ENCODE measurements around the gene ADRM1.

ADRM1 gene

DNA sequence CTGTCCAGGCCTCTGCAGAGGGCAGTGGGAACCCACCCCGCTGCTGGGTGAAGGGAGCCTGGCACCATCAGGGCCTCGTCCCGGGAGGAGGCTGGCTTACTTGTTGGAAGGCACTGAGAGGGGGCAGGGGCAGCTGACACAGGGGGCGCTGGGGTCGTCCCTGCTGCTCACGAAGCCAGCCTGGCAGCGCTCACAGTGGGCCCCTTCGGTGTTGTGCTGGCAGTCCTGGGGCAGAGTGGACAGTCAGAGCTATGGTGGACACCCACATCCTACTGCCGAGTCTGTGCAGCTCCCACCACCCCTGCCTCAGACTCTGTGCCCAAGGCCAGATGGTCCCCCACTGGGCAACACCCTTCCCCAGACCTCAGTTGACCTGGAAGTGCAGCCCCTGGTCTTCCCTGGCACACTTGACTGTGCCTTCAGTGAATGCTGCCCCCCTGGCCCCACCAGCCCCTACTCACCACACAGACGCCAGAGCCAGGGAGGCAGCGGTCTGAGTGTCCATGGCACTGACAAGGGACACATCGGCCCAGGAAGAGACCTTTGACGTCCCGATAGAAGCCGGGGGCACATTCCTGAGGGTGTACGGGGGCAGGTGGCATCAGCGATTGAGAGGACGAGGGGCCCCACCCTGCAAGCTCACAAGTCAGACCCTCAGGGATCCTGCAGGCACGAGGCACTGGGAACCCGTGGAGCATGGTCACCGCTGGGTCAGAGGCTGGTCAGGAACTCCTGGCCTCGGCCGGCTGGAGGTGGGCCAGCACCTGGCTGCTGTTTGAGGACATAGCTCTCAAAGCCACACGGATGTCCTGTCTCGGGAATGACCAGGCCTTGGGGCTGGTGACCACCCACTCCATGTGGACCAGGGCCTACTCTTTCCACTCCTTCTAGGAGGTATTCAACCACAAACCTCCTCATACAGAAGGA lies 21.4 kb downstream of the ADRM1 start:
- peaks cover 10% of the 10 kb centered on the region for H3K4me1 Mint-ChIP-seq
- ATAC-seq (ENCODE audit: low read depth), result no peak
- H3K36me3 Mint-ChIP-seq, result peaks cover 26% of the 10 kb centered on the region
- H3K27me3 Mint-ChIP-seq, result no peaks in the 10 kb centered on the region
- no peak overlapping the region for H3K27ac Mint-ChIP-seq
- H3K9me3 Mint-ChIP-seq, result peaks cover 1% of the 10 kb centered on the region
- no peak overlapping the region for H3K4me3 Mint-ChIP-seq
- DNase-seq (ENCODE audit: low spot score in 2 of 2), result no peak

GRCh38 chr20:62325172-62325905 lies 22.5 kb downstream of the ADRM1 start:
- Mint-ChIP-seq H3K4me3 (no peak overlapping the region), H3K27ac (no peak overlapping the region), H3K9me3 (peaks cover 1% of the 10 kb centered on the region), H3K4me1 (peaks cover 10% of the 10 kb centered on the region), H3K36me3 (peaks cover 26% of the 10 kb centered on the region), H3K27me3 (no peaks in the 10 kb centered on the region)
- DNase-seq (ENCODE audit: low spot score in 2 of 2) (no peak), ATAC-seq (ENCODE audit: low read depth) (no peak)

- Mint-ChIP-seq H3K9me3 (no peaks in the 10 kb centered on the region), H3K27me3 (no peaks in the 10 kb centered on the region)
Observed at GRCh38 chr20:62326559-62326958, 23.8 kb downstream of the ADRM1 start.

DNA sequence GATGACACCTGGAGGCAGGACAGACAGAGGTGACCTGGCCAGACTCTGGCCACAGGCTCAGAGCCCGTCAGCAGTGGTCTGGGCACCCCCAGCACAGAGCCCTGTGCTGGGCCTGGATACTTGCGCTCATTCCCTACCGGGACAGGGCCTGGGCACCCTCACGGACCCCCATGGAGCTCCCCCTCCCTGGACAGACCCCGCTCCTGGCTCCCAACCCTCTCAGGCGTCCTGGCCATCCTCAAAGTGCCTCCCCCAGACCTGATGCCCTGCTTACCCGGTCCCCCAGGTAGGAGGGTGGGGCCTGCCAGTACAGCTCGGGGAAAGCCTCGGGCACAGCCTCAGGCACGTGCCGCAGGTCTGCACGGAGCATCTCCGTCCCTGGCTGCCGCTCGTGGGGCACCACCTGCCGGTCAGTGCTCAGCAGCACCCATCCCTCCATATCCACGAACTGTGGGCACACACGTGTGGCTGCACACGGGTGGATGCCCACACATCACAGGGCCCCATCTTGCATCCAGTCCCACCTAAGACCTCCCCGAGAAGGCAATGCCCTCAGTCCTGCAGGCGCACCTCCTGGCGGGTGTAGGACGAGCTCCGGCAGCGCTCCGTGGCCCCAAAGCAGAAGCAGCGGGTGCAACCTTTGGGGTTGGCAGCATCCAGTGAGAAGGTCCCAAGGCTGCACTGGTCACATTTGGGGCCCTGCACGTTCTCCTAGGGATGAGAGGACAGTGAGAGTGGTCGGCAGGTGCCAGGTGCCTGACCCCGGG lies 24.3 kb downstream of the ADRM1 start:
- H3K4me1 Mint-ChIP-seq, result peaks cover 6% of the 10 kb centered on the region
- H3K27ac Mint-ChIP-seq, result no peak overlapping the region
- ATAC-seq (ENCODE audit: low read depth) (no peak), DNase-seq (ENCODE audit: low spot score in 2 of 2) (no peak)
- H3K27me3 Mint-ChIP-seq, result no peaks in the 10 kb centered on the region
- no peaks in the 10 kb centered on the region for H3K9me3 Mint-ChIP-seq
- no peak overlapping the region for H3K4me3 Mint-ChIP-seq
- H3K36me3 Mint-ChIP-seq, result peaks cover 23% of the 10 kb centered on the region

More at GRCh38 chr20:62326559-62326958, 23.8 kb downstream of the ADRM1 start:
- ATAC-seq (ENCODE audit: low read depth) (no peak), DNase-seq (ENCODE audit: low spot score in 2 of 2) (no peak)
- Mint-ChIP-seq H3K36me3 (peaks cover 25% of the 10 kb centered on the region), H3K4me1 (peaks cover 6% of the 10 kb centered on the region), H3K27ac (no peak overlapping the region), H3K4me3 (no peak overlapping the region)

GRCh38 chr20:62327726-62328495 lies 25.1 kb downstream of the ADRM1 start:
- no peaks in the 10 kb centered on the region for H3K9me3 Mint-ChIP-seq
- H3K27ac Mint-ChIP-seq, result no peak overlapping the region
- ATAC-seq (ENCODE audit: low read depth), result no peak
- peaks cover 6% of the 10 kb centered on the region for H3K4me1 Mint-ChIP-seq
- no peak overlapping the region for H3K4me3 Mint-ChIP-seq
- no peaks in the 10 kb centered on the region for H3K27me3 Mint-ChIP-seq
- DNase-seq (ENCODE audit: low spot score in 2 of 2), result no peak
- peaks cover 23% of the 10 kb centered on the region for H3K36me3 Mint-ChIP-seq

DNA sequence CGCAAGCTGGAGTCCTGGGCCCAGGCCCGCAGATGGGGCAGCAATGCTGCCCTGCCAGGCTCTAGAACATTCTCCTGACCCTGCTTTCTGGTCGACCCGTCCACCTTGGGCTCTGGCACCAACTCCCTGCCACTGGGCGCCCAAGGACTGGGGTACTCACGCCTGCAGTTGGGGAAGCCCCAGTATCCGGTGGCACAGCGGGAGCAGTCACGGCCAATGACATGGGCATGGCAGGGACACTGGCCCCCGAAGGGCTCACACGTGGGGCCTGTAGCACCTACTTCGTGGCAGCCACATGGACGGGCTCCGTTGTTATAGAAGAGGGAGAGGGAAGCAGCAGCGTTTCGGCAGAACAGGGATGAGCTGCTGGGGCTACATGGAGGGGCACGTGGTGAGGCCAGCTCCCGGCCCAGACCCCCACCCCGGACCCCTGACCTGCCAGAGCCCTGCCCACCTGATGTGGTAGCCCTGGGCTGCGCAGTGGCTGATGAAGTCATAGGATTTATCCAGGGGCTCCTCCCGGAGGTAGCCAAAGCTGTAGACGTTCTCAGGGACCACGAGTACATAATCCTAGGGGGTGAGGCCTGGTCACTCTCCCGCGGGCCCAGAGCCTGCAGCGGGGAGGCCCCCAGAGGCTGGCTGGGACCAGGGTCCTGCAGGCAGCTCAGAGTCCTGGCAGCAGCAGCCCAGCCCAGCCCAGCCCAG lies 26.0 kb downstream of the ADRM1 start:
- no peak overlapping the region for H3K27ac Mint-ChIP-seq
- H3K36me3 Mint-ChIP-seq, result peaks cover 23% of the 10 kb centered on the region
- no peaks in the 10 kb centered on the region for H3K9me3 Mint-ChIP-seq
- no peak for ATAC-seq (ENCODE audit: low read depth)
- no peak for DNase-seq (ENCODE audit: low spot score in 2 of 2)
- H3K4me1 Mint-ChIP-seq, result peaks cover 6% of the 10 kb centered on the region
- H3K27me3 Mint-ChIP-seq, result no peaks in the 10 kb centered on the region
- H3K4me3 Mint-ChIP-seq, result no peak overlapping the region

DNA sequence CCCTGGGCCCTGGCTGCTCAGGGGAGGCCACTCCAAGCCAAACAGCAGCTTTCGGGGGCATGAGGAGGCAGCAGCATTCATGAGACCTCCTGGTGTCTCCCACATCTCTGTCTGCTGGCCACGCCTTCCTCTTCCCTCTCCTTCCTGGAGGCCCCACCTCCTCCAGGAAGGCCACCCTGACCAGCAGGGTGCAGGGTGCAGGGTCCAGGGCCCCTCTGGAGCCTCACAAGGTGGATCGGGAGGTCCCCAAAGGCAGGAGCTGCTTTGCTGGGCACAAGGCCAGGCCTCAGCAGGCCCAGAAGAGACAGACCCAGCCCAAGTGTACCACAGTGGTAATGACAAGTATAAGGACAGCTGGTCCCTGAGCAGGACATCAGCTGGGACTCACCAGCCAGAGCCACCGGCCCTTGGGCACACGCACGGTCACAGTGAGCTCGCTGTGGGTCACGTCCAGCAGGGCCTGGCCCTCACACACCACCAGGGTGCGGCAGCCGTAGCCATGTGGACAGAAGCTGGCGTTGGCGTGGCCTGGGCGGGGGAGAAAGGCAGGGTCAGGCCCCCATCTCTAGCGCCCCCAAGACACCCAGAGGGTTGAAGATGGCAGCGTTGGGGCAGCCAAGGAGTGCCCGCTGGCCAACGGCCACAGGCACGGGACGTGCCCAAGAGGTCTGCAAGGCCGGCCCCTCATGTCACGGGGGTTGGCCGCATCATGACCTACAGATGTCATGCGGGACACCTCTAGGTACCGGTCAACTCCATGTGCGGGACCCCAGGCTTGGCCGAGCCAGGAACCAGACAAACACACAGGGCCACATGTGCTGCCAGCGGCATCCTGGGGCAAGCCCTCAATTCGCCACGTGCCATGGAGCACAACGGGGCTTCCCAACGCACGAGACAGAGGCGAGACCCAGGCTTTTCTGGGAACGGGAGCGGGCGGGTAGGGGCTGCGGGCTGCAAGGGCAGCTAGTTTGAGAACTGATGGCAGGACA lies 26.9 kb downstream of the ADRM1 start:
- ATAC-seq (ENCODE audit: low read depth), result no peak
- Mint-ChIP-seq H3K27me3 (no peaks in the 10 kb centered on the region), H3K27ac (no peak overlapping the region), H3K4me1 (peaks cover 6% of the 10 kb centered on the region), H3K4me3 (no peak overlapping the region), H3K9me3 (no peaks in the 10 kb centered on the region), H3K36me3 (peaks cover 19% of the 10 kb centered on the region)
- DNase-seq (ENCODE audit: low spot score in 2 of 2), result no peak

DNA sequence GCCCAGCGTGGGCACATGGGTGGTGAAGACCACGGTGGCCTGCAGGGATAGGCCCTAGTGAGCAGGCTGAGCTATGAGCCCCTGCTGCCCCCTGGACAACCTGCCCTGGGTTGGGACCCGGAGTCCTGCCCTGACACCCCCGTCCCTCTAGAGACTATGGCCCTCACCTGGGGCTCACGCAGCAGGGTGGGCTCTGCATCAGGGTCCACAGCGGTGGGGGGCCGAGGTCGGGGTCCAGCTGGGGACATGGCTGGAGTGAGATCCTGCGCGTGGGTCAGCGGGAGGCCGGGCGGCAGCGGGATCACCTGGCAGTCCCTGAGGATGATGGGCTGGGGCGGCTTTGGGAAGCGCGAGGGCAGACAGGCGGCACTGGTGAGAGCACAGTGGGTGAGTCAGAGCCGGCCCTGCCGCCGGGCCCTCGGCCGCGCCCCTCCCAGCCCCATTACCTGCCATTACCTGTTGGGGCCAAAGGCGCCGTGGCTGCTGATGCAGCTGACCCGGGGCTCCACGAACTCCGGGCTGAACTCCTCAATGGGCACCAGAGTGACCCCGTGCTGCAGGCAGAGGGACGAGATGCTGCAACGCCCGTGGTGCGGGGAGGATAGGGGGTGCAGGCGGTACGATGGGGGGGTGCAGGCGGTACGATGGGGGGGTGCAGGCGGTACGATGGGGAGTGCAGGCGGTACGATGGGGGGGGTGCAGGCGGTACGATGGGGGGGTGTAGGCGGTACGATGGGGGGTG lies 27.9 kb downstream of the ADRM1 start:
- ATAC-seq (ENCODE audit: low read depth) (no peak), DNase-seq (ENCODE audit: low spot score in 2 of 2) (no peak)
- H3K9me3 Mint-ChIP-seq, result no peaks in the 10 kb centered on the region
- H3K27ac Mint-ChIP-seq, result no peak overlapping the region
- no peak overlapping the region for H3K4me3 Mint-ChIP-seq
- H3K27me3 Mint-ChIP-seq, result no peaks in the 10 kb centered on the region
- H3K4me1 Mint-ChIP-seq, result peaks cover 10% of the 10 kb centered on the region
- H3K36me3 Mint-ChIP-seq, result peaks cover 10% of the 10 kb centered on the region

- no peak overlapping the region for H3K4me3 Mint-ChIP-seq
- no peak overlapping the region for H3K27ac Mint-ChIP-seq
- no peak for ATAC-seq (ENCODE audit: low read depth)
- no peaks in the 10 kb centered on the region for H3K27me3 Mint-ChIP-seq
- peaks cover 6% of the 10 kb centered on the region for H3K36me3 Mint-ChIP-seq
- no peak for DNase-seq (ENCODE audit: low spot score in 2 of 2)
- H3K9me3 Mint-ChIP-seq, result no peaks in the 10 kb centered on the region
- H3K4me1 Mint-ChIP-seq, result peaks cover 12% of the 10 kb centered on the region
Observed at GRCh38 chr20:62331347-62331746, 28.6 kb downstream of the ADRM1 start.

DNA sequence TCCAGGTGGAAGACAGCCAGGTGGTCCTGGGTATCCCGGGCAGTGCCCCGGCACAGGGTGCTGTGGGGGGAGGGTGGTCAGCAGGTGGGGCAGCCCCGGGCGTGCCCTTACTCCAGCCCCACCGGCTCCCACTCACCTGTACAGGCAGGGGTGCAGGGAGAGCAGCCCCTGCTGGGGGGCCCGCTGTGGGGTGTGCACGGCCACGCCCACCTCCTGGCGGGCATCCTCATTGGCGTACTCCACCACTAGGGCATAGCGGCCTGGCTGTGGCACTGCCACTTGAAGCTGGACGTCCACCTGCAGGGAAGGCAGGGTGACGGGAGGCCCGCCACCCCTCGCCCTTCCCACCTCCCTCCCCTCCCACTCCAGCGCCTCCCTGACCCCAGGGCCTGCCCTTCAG lies 29.6 kb downstream of the ADRM1 start:
- Mint-ChIP-seq H3K27ac (no peak overlapping the region), H3K9me3 (peaks cover 3% of the 10 kb centered on the region), H3K36me3 (peaks cover 6% of the 10 kb centered on the region), H3K27me3 (no peaks in the 10 kb centered on the region), H3K4me1 (peaks cover 22% of the 10 kb centered on the region), H3K4me3 (no peak overlapping the region)
- ATAC-seq (ENCODE audit: low read depth) (no peak), DNase-seq (ENCODE audit: low spot score in 2 of 2) (no peak)

- DNase-seq (ENCODE audit: low spot score in 2 of 2) (no peak), ATAC-seq (ENCODE audit: low read depth) (no peak)
- Mint-ChIP-seq H3K4me1 (peaks cover 29% of the 10 kb centered on the region), H3K4me3 (no peak overlapping the region), H3K9me3 (peaks cover 3% of the 10 kb centered on the region), H3K27me3 (no peaks in the 10 kb centered on the region), H3K36me3 (peaks cover 6% of the 10 kb centered on the region), H3K27ac (no peak overlapping the region)
Observed at GRCh38 chr20:62332989-62333819, 30.4 kb downstream of the ADRM1 start.

Measured in memory B cell (primary cell).